HT1080 (cell line): ENCODE measurements around the gene ANKS1B. TPM values are rescaled to one million over a fixed set of nuclear protein-coding genes. Genes with fewer than 3 reads are reported as not detected.
A peak's percentile ranks its signal among the peaks of the same experiment; 100 is the strongest.

Experiments used
- DNase-seq: peaks from one replicate; pipeline ENCODE4 v3.0.0-alpha.2; 2015; ENCODE audit warnings: low read depth
- total RNA-seq: library from RNA; depleted of rRNA; stranded (reverse); fragments of >200 nt; shearing (Covaris generic); gene quantifications from 2 replicates; pipeline ENCODE4 v1.2.3, GENCODE V29; 2014

The ANKS1B gene
- total RNA-seq, 1 experiment from 2014 or later: not detected

DNA sequence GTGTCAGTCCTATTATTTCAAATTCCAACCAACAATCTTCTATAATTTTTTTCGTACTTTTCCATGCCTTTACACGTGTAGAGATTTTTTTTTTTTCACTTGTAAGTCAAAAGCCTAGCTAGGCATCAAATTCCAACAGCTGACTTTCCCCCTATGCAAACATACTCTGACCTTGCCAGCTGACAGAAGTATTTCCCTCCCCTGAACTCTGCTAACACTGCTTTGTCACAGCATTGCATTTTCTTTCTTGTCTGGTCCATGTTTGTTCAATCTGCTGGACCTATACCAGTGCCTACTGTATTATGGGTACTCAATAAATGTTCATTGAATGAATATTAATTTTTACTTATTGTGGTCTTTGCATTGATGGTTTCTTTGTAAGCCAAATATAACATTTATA, 772.5 kb downstream of the ANKS1B start:
- no peak for DNase-seq

DNA sequence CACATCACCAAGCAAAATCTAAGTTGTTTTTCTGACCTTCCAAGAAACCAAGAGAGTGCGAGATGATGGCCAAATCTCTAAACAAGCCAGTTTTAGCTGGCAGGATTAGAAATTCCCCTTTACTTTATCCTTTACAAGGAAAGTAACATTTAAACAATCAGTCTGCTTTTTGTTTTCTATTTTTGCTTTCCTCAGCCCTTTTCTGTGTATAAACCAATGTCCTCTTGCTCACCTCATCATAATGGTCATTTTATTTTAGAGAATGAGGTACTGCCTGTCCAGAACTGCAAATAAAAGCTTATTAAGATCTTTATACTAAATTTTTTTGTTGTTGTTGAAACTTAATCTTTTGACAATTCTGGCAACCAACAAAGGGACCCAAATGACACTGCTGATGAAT, 779.6 kb downstream of the ANKS1B start:
- no peak for DNase-seq

DNA sequence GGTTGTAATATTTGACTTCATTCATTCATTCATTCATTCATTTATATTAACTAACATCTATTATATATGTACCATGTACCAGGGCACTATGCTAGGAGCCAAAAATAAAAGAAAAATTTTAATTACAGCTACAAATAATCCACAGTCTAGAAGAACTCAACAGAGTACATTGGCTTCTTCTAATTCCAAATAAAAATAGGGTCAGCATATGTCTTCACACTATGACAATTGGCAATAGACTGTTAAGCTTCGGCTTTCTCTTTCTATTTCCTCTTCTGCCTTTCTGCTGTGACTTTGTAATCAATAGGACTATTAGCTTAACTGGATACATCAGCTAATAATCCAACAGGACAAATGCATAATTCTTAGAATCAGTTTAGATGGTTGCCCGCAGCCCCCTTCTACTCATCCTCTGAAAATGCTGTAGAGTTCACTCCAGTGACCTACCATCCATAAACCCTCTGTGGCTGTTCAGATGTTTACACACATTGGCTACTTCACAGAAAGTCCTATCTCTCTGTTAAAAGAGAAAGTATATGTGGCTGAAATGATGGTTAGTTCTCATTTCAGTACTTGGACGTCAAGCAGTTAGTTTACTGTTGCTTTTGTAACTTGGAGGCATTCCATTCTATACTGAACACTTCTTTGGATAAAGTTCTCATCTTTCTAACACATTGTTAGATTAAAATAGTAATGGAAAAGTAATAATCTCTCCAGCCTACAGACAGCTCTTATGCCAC, 782.7 kb downstream of the ANKS1B start:
- no peak for DNase-seq

DNA sequence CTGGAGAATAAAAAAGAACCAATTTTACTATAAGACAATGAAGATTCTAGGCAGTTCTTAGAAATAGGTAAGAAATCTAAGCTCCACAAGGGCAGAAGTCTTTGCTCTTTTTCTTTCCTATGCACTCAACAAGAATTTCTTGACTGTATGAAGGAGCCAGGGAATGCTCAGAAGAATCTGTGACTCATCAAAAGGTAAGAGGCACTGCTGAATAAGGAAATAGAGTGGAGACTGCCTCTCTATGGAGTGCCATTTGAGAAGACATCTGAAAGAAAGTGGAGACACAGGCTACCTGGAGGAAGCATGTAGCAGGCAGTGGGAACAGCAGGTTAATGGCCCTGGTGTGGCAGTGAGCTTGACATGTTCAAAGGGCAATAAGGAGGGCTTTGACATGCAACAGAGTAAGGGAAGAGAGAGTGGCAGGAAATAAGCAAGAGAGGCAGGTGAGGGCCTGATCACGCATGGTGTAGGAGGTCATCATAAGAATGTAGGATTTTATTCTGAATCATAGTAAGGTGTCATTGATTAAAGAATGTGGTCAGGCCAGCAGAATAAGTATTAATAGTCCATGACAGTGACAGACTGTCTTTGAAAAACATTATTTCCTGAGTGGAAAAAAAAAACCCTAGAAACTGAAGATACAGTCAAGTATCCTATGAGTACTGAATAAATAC, 783.9 kb downstream of the ANKS1B start:
- DNase-seq: no peak

DNA sequence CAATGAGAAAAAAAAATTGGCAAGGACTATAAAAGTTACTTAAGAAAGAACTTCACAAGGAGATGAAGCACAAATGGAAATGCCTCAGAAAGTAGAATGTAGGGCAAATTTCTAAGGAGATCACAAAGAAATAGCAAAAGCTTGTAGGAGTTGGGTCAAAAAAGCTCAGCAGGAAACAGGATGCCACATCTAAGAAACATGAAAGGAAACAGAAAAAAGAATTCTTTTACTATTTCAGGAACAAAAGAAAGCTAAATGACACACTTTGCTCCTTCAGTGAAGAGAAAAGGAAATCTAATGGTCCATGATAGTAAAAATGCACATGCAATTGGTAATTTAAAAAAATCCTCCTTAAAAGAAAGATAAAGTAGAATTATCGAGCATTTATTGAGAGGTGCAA, 789.3 kb downstream of the ANKS1B start:
- DNase-seq: no peak

DNA sequence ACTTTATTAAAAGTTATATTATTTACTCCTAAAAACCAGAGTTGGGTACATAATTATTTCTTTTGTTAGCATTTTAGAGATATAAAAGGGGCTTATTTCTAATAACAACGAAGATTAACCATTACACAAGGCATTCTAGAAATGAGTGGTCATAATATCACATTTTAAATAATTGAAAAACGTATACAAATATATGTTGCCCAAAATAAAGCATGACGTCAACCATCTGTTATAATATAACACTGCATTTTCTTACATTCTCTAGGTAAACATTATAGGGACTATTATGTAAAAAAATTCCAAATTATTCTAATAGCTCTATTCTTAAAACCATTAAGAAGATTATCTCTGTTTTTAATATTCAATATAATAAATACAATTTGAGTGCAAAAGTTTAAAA, 792.2 kb downstream of the ANKS1B start:
- no peak for DNase-seq

DNA sequence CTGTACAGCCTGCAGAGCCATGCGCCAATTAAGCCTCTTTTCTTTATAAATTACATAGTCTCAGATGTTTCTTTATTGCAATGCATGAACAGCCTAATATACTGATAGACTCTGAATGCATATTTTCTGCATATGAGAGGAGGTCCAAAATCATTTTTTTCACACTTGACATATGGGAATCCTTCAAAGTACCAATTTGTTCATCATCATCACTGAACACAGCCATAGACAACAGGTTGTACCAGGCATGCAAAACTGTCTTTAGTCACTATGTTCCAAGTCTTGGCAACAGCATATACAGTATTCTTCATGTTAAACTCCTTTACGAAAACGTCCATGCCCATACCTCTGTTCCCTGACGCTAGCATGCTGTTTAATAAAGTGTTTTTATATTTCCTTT, 807.9 kb downstream of the ANKS1B start:
- DNase-seq: no peak

DNA sequence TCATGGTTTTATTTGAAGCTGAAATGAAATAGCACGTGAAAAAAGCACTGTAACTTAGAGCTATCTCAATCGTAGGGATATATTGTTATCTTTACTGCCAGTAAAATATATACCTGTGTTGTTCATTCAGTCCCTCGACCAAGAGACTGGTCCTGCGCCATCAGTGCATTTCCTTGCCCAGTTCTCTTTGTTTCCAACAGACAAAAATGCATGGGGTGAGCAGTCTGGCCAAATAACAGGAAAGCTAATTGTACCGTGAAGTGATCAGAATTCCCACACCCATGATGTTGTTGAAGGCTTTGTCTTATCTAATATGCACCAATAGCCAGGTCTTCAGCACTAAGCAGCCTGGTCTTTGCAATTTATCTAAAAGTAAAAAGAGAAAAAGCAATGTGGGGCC, 814.3 kb downstream of the ANKS1B start:
- no peak for DNase-seq

DNA sequence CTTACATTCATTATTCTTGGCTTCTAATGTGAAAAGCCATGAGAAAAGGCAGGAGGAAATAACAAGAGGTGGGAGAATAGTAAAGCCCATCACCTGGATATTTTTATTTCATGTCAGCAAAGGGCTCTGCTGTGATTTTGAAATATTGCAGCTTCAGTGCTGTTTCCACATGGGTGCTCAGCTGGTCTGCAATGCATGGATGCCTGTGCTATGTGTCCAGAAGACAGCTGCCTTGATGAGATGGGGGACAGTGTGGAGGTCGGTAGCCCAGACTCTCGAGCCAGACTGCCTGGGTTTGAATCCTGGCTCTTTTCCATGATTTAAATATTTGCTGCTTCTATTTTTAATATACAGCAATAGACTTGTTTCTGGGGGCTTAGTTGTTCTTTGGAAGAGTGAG, 814.7 kb downstream of the ANKS1B start:
- DNase-seq: no peak

DNA sequence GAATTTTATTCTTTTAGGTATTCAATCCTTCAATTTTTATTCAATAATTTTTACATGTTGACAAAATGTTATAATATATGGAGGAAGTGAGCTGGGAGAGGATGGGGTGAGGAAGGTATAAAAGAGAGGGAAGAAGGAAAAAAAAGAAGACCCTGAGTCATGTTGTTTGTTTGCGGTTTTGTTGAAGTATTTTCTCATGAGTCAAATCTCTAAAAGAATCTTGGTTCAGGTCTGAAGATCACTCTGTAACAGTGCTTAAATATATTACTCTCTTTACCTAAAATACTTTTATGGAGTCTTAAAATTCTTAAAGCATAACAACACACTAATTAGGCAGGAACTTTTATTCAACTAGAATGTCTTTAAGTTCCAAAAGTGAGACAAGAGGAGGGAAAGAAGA, 826.8 kb downstream of the ANKS1B start:
- peak; percentile 69 for DNase-seq

DNA sequence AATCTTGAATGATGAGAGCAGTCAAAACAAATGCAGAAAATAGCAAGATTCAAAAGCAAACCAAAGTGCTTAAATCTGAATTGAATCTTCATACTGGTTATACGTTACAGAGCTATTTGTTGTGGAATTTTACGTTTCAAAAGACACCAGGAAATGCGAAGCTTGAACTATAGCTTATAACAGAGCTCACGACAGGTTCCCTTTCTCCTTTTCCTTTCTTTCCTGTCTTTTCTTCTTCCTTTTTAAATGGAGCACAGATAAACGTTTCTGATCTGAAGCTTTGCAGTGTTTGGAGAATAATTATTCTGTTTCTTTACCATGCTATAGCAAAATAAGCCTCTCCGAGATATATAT, 829.8 kb downstream of the ANKS1B start:
- DNase-seq: no peak

DNA sequence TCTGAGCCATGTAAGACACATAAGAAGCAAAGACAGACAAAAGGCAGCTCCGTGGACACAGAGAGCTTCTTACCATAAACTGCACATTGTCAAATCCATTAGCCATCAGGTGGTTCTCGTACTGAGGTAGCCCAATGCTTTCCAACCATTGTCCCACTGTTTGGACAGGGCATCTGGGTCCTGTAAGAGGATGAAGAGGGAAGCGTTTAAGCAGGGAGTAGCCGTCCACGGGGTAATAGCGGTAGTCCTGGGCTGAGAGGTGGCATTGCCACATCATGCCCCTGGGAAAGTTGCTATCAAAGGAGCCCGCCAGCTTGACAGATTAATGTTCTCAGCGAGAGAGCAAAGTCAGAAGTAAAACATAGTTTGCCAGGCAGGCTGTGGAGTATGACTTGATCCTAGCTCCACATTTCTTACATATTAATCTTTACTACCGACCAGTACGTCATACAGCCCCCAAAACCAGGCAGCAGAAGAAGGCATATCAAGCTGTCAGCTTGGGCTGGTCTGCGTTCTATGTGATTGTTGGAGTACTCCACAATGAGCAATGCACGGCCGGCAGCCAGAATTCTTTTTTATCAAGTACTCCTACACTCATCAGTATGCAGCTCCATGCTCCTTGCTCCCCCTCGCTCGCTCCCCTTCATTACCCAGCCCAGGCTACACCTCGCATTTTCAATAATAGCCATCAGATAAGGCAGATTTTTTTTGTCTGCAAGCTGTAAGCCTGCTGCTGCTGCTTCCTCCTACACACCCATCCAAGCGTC, 830.3 kb downstream of the ANKS1B start:
- no peak for DNase-seq

DNA sequence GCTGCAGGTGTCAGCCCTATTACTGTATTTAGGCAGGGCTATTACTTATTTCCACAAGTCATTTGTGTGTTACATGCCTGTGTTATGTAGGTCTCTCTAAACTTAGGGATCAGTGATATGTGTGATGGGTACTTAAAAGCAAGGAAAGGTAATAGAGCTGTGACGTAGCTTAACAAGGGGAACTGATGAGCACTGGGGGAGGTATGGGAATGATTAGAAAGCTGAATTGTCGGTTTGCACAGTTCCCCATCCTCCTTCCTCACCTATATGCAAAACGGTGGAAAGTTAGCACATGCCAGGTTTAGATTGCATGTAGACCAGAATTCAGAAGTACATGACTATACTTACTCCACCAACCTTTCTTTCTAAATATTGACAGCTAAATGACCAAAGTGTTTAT, 831.4 kb downstream of the ANKS1B start:
- no peak for DNase-seq

DNA sequence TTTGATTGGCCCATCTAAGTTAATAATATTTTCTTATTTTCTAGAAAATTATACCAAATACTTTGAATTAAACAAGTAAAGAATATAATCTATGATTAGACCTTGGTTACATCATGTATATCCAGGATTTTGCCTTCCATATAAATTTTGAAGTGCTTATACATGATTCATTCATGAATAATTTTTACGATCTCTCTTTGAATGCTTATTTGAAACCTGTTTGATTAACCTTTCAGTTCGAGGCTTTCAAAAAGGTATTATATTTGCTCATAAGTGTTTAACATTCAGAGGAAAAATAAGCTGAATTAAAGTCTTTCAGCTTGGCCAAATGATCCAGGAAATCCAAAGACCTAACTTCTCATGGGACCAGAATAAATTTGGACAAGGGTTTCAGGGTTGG, 832.4 kb downstream of the ANKS1B start:
- DNase-seq: no peak

DNA sequence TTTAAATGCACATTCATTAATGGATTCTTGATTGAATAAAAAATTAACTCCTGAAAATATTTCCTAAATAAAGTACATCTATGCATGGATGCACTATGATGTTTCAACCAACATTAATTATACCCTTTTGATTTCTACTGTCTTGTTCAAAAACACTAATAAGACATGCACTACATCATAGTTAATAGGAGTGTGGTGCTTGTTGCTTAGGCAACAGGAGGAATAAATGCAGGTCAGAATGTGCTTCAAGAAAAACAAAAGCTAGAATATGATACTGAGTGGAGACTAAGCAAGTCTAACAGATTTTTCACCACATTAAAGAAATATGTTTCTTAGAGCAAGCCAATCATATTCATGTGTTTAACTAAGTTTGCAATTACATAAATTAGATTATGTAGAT, 833.0 kb downstream of the ANKS1B start:
- DNase-seq: no peak

DNA sequence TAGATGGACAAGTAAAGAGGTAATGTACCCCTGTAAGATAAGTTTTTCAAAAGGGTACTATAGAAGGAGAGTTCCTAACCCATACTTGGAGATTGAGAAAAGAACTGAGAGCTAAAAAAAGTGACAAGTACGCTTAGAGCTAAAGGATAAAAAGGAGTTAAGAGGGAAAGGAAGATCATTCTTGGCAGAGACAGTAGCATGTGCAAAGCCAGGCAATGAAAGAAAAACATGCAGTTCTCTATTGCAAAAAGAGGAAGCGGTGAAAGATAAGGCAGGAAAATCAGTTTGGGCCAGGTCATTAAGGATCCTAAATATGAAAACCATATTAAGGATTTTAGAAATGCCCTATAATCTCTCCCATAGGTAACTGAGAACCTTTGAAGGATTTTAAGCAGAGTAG, 837.6 kb downstream of the ANKS1B start:
- DNase-seq: no peak

DNA sequence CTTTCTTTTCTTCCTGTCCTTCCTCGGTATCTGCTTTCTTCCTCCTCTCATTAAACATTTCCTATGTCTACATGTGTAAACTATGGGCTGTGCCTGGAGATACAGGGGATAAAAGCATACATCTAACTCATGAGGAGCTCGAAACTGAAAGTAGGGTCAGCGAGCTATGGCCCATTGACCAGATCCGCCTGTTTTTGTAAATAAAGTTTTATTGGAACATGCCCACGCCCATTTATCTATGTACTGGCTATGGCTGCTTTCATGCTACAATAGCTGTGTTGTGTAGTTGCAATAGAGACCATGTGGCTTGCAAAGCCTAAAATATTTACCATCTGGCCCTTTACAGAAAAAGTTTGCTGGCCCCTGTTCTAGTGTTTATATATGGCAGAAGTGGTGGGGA, 838.0 kb downstream of the ANKS1B start:
- DNase-seq: peak; percentile 13

DNA sequence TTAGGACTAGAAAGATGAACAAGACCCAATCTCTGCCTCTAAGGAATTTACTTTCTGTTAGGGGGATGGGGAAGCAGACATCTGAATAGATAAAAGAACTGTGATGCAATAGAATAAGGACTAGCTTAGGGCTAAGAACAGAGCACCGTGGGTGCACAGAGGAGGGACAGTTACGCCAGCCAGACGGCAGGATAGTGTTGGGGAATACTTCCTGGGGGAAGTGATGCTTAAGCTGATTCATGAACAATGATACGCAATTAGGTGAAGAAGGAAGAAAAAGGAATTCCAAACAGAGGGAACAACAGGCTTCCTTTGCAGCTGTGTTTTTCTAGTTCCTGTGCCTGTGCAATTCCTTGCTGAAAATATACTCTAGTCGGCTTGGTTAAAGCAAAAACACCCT, 838.6 kb downstream of the ANKS1B start:
- no peak for DNase-seq

DNA sequence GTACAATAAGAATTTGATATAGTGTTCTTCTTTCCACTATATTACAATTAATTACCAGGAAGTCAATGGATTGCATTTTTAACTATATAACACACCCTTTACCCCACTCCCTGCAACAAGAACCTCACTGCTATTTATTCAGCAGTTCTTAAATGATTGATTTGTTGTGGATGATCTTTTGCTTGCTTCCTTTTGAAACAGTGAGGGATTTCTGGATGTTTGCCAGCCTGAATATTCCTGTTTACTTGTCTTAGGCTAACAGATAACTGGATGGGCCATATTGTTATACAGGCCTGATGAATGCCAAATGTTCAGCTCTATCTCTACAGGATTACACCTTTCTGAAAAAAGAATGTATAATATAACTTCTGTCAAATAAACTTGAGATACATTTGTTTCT, 842.1 kb downstream of the ANKS1B start:
- no peak for DNase-seq

DNA sequence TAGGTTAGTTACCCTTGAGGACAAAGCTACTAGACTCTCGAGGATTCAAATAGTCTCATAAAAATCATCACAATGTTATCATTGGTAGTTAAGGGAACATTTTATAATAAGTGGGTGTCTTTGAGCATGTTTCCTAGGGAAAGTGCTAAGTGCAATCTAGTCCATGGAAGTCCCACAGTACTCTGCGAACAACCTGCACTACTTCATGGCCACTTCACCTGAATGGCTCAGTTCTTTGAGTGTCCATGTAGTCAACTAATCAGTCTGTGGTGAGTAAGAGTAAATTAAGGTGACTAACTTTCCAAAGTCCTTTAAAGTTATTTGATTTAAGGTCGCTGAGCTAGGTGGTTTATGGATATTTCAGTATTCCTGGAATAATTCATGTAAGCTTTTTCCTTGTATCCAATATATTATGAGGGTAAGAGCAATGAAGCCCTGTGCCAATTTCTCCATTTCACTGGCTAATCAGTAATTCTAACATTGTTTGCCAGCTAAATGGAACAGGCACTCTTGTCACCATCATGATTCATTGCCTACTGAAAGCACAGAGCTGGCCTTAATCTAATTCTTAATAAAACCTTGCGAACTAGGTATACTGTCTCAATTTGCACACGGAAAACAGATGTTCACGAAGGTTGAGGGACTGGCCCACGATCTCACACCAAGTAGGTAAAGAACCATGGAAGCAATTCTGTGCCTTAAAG, 844.6 kb downstream of the ANKS1B start:
- DNase-seq: no peak

DNA sequence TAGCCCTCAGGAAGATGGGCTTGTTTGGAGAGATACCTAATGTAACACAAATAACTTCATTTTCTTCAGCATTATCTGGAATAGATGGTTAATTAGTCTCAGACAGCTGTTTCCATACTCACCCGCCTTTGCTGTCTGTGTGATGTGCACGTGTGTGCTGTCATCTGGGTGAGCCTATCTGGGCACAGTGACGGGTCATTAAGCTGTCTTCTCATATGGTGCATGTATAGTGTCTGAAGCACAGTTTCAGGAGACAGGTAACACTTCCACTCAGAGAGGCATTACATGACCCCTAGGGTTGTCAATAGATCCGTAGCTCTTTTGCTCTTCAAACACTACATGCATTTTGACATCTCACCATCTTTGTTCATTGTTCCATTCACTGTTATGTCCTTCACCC, 846.3 kb downstream of the ANKS1B start:
- DNase-seq: no peak
